Measurements from ENCODE around the gene TIAL1.
"Not testable (repeated sequence)": the region's sequence is repeated elsewhere in the genome, so short reads cannot be mapped to it uniquely, and the experiment has no call there.

TIAL1 gene

DNA sequence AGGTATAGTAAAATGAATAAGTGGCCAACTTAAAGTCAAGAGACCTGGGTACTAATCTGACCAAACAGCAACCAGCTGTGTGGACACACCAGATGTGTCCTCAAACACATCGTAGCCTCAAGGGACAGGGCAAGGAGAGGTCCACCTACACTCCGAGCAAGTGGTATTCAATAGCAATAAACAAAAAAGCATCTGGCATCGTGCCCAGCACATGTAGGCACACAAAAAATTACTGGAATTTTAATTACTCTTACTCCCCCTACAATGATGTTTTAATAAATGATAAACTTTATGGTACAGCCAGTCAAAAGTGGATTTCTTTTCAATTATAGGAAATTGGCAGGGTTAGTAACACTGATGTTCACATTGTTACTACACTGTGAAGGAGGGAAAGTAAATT is 50.8 kb downstream of the TIAL1 start:
- DNase-seq: no peak

GRCh38 chr10:119545310-119545709 is 51.5 kb downstream of the TIAL1 start:
- DNase-seq: no peak

- DNase-seq: no peak
These were observed 52.7 kb downstream of the TIAL1 start for GRCh38 chr10:119543814-119544642.

DNA sequence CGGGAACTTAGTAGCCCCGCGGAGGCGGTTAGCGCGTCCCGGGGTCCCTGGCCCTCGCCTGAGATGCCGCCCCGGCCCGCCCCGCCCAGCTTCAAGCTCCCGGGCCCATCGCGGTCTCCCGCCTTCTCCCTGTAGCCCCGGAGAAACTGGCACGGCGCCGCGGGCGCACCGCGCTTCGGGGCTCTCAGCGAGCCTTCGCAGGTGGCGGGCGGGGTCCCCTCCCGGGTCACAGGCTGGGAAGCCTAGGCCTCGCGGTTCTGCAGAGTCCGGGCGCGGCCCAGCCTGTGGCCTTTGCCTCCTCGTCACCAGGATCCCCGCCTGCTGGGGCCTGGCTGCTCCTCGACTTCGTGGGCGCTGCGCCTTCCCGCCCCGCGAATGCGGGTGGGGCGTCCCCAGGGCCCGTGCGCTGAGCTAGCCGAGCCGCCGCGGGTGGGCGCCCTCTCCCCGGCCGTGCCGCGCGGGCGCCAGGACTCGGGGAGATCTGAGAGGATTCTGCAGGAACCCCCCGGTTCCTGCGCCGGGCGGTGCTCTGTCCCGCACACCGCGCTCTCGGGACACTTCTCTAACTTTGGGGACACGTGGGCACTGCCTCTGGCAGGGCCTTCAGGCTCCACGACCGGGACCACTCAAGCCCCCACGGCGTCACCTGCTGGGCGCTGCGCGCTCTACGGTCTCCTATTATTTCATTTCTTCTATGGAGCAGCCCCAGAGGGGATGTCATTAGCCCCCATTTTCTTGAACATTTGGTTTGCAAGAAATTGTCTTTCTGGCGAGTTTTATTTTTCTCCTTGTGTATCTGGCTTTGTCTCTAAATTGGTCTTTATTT is 53.6 kb downstream of the TIAL1 start:
- no peak for DNase-seq

GRCh38 chr10:119542357-119542987 is 54.3 kb downstream of the TIAL1 start, which contains the start of gene RGS10:
TSS of gene RGS10 (minus strand) at chr10:119542719. CDS start at chr10:119542638, 81 bp downstream.
- DNase-seq: no peak

- no peak for DNase-seq
These were observed 55.1 kb downstream of the TIAL1 start for GRCh38 chr10:119541459-119542356.

GRCh38 chr10:119541046-119541445 is 55.7 kb downstream of the TIAL1 start:
- no peak for DNase-seq

GRCh38 chr10:119540038-119540437 is 56.7 kb downstream of the TIAL1 start:
- no peak for DNase-seq

DNA sequence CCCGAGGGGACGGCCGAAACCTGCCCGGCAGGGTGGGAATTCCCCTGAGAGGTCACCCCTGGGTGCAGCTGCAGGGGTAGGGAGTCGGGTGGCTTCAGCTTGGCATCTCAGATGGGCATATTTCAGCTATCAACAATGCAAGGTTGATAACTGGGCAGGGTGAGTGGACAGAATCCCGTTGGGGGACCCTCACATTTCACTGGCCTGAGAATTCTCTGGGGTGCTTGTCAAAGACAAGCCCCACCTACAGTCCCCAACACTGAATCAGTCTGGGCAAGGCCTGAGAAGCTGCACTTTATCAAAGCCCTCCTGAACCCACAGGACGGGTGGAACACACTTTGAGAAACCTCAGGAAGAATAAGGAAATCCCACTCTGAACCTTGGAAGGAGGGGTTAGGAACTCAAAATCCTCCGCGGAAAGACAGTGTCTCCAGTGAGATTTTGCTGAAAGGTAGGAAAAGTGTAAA is 57.4 kb downstream of the TIAL1 start:
- no peak for DNase-seq

DNA sequence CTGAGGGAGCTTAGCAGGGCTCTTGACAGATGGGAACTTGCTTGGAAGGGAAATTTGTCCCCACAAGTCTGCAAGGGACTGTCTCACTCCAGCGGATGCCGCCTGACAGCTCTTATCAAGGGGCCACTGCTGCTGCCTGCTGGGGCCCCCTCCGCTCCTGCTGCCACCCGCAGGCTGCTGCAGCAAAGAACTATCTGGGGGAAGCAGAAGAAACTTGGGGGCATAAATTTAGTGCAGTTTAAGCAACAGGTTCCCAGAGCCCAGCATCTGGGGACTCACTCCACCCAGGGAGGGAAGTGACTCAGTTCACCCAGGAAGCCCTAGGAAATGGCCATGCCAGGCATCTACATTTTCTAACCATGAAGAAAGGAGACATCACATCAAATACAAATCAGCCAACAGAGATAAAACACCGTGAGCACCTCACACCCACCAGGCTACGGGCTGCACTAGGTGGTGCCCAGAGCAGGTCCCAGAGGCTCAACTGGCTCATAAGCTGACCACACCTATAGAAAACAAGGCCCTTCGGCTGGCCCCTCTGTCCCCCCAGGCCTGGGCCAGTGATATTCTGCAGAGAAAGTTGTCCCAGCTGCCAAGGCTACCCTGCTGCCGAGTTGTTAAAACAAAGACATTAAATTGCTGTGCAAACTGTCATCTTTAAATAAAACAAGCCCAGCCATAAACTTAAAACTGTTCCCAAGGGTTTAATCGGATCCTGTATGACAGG is 58.0 kb downstream of the TIAL1 start:
- no peak for DNase-seq

- DNase-seq: no peak
These were observed 58.7 kb downstream of the TIAL1 start for GRCh38 chr10:119537953-119538630.

DNA sequence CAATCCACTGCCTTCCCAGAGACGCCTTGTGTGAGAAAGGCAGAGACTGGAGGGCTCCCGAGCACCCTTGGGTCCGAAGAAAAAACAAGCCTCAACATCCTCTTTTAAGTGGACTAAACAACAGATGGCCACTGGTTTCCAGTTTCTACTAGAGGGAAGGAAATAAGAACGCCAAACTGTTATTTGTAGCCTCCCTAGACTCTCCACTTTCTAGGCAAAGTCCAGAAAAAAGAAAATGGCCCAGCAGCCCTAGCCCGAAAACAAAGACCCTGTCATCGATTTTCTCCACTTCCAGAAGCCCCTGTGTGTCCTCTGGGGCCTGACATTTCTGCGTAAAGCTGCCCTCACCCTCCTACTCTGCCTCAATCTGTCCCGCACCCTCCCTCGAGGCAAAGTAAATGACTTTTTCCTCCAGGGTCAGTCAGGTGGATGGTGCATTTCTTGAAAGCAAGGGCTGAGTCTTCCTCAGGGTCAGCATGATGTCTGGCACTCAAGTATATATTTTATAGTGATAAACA is 60.2 kb downstream of the TIAL1 start:
- DNase-seq: no peak

- DNase-seq: no peak
These were observed 60.8 kb downstream of the TIAL1 start for GRCh38 chr10:119535837-119536507.

DNA sequence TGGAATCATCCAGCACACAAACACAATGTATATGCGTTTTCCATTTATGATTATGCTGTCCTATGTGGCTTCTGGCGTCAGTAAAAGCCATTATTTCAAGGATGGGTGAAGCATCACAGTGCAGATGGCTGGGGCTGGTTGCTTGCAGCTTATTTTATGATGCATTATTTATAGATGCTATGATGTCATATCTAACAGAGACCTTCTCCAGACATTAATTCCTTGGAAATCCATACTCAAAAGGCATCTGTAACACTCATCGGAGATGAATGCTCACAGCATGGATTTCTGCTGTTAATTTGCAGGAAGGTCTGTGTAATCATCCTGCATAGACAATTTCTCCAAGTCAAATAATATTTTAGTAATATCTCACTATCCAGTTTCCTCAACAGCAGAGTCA is 61.5 kb downstream of the TIAL1 start:
- DNase-seq: no peak

- DNase-seq: no peak
These were observed 63.3 kb downstream of the TIAL1 start for GRCh38 chr10:119533473-119533872.

GRCh38 chr10:119532791-119533190 is 64.0 kb downstream of the TIAL1 start:
- DNase-seq: not testable (repeated sequence)

GRCh38 chr10:119532251-119532650 is 64.5 kb downstream of the TIAL1 start:
- not testable (repeated sequence) for DNase-seq

GRCh38 chr10:119531067-119531466 is 65.7 kb downstream of the TIAL1 start:
- DNase-seq: no peak

- DNase-seq: not testable (repeated sequence)
These were observed 68.0 kb downstream of the TIAL1 start for GRCh38 chr10:119528663-119529237.
